ENCODE data around the gene C14orf180. TPM values are rescaled to one million over a fixed set of nuclear protein-coding genes. Genes with fewer than 3 reads are reported as not detected.

The C14orf180 gene
- total RNA-seq, 3 donors from 2014 or later (not counting 1 experiment from before 2014, with no cell fraction given), result not detected

GRCh38 chr14:104558231-104559027, 21.1 kb upstream of the C14orf180 start:
- Histone ChIP-seq H3K9me3 (ENCODE audit: control insufficient read depth, insufficient read depth, low read length) (no peaks in the 10 kb centered on the region), H3K4me3 (ENCODE audit: low read length) (no peak overlapping the region), H3K36me3 (ENCODE audit: control insufficient read depth, insufficient read depth, low read length) (no peaks in the 10 kb centered on the region), H3K27me3 (ENCODE audit: control insufficient read depth, insufficient read depth, low read length) (no peaks in the 10 kb centered on the region), H3K4me1 (ENCODE audit: control insufficient read depth, insufficient read depth, low read length) (no peaks in the 10 kb centered on the region), H3K27ac (ENCODE audit: low read length) (no peak overlapping the region)
- no peaks in the 10 kb centered on the region for H3K4me1 Mint-ChIP-seq
- TF ChIP-seq CTCF (IDR thresholded peaks at IDR 0.05), result no peak
- H3K4me3 Mint-ChIP-seq, result no peak overlapping the region
- no peaks in the 10 kb centered on the region for H3K27me3 Mint-ChIP-seq (ENCODE audit: low read depth in 2 of 2)
- ATAC-seq (no peak), DNase-seq (no peak)
- H3K27ac Mint-ChIP-seq, result no peak overlapping the region
- H3K9me3 Mint-ChIP-seq, result no peaks in the 10 kb centered on the region
- 90% methylated on average over 16 of the region's 16 CpGs for WGBS (ENCODE audit: insufficient coverage)
- H3K36me3 Mint-ChIP-seq, result no peaks in the 10 kb centered on the region
- intact Hi-C loops (cut with micrococcal nuclease), result no loop called here

- H3K36me3 Mint-ChIP-seq, result no peaks in the 10 kb centered on the region
- no peak for ATAC-seq
- H3K4me3 ChIP-seq (ENCODE audit: low read length), result no peak overlapping the region
- no peak for TF ChIP-seq CTCF (IDR thresholded peaks at IDR 0.05)
- H3K27ac Mint-ChIP-seq, result no peak overlapping the region
- no peaks in the 10 kb centered on the region for H3K27me3 ChIP-seq (ENCODE audit: control insufficient read depth, insufficient read depth, low read length)
- H3K4me1 ChIP-seq (ENCODE audit: control insufficient read depth, insufficient read depth, low read length), result peaks cover 6% of the 10 kb centered on the region
- no peak overlapping the region for H3K4me3 Mint-ChIP-seq
- intact Hi-C loops (cut with micrococcal nuclease), result no loop called here
- H3K9me3 ChIP-seq (ENCODE audit: control insufficient read depth, insufficient read depth, low read length), result no peaks in the 10 kb centered on the region
- H3K9me3 Mint-ChIP-seq, result no peaks in the 10 kb centered on the region
- H3K27me3 Mint-ChIP-seq (ENCODE audit: low read depth in 2 of 2), result peaks cover 0 to 4% of the 10 kb centered on the region in 2 donors
- no peaks in the 10 kb centered on the region for H3K36me3 ChIP-seq (ENCODE audit: control insufficient read depth, insufficient read depth, low read length)
- H3K27ac ChIP-seq (ENCODE audit: low read length), result no peak overlapping the region
- H3K4me1 Mint-ChIP-seq, result peaks cover 0 to 5% of the 10 kb centered on the region in 2 donors
- DNase-seq, result no peak
- 83% methylated on average over 15 of the region's 15 CpGs for WGBS (ENCODE audit: insufficient coverage)
Observed at GRCh38 chr14:104559028-104559803, 20.3 kb upstream of the C14orf180 start.

- Histone ChIP-seq H3K27me3 (ENCODE audit: control insufficient read depth, insufficient read depth, low read length) (peaks cover 2% of the 10 kb centered on the region), H3K9me3 (ENCODE audit: control insufficient read depth, insufficient read depth, low read length) (no peaks in the 10 kb centered on the region), H3K4me1 (ENCODE audit: control insufficient read depth, insufficient read depth, low read length) (peaks cover 6% of the 10 kb centered on the region), H3K36me3 (ENCODE audit: control insufficient read depth, insufficient read depth, low read length) (no peaks in the 10 kb centered on the region), H3K27ac (ENCODE audit: low read length) (no peak overlapping the region), H3K4me3 (ENCODE audit: low read length) (no peak overlapping the region)
- Mint-ChIP-seq H3K4me3 (no peak overlapping the region), H3K4me1 (peaks cover 0 to 6% of the 10 kb centered on the region in 2 donors), H3K27ac (no peak overlapping the region), H3K36me3 (no peaks in the 10 kb centered on the region), H3K27me3 (ENCODE audit: low read depth in 2 of 2) (peaks cover 0 to 4% of the 10 kb centered on the region in 2 donors), H3K9me3 (no peaks in the 10 kb centered on the region)
- ATAC-seq, result no peak
- 87% methylated on average over 21 of the region's 21 CpGs for WGBS (ENCODE audit: insufficient coverage)
- TF ChIP-seq CTCF (IDR thresholded peaks at IDR 0.05), result no peak
- intact Hi-C loops (cut with micrococcal nuclease), result loop anchor here (5.0 kb wide), 1 partner anchor 468 kb away; no protein-coding TSS in a partner anchor
- no peak for DNase-seq
Observed at GRCh38 chr14:104559804-104560585, 19.6 kb upstream of the C14orf180 start.
